ENCODE results near the gene BAD. TPM values are rescaled to one million over a fixed set of nuclear protein-coding genes. Genes with fewer than 3 reads are reported as not detected.

The BAD gene
- 100 to 1,000 TPM in 3 of 4 donors, 10 to 100 TPM in 1; 93.9 to 154 (median 139) TPM for total RNA-seq

- Histone ChIP-seq H3K27ac (peak within 1 kb of the TSS; percentile 95 to 99 (median 97)), H3K9me3 (no peaks in the 10 kb centered on the region), H3K36me3 (peaks cover 0 to 3% (median 0%) of the 10 kb centered on the region in 4 donors), H3K4me3 (peak within 1 kb of the TSS; percentile 72 to 85 (median 78)), H3K4me1 (peaks cover 22 to 32% (median 26%) of the 10 kb centered on the region in 4 donors), H3K27me3 (no peaks in the 10 kb centered on the region)
- intact Hi-C loops (cut with DNase I; ENCODE audit: low total_unique reads): no loop called here
- no peak for TF ChIP-seq EP300 (IDR thresholded peaks at IDR 0.05; ENCODE audit: low read depth)
- peak; percentile 82 to 87 (median 85) for TF ChIP-seq POLR2AphosphoS5 (IDR thresholded peaks at IDR 0.05)
- peak; percentile 85 for TF ChIP-seq POLR2A (IDR thresholded peaks at IDR 0.05)
- in situ Hi-C loops (cut with MboI; ENCODE audit: low pct_ligation_motif_present in 1 of 4, low pct_unique_long_range_greater_than_20kb in 1 of 4, low sequenced_read_pairs in 3 of 4): no loop called here
- DNase-seq: peak; percentile 97
- 4% methylated on average over 37 of the region's 44 CpGs; no CpG with 5 or more reads in 1 of the 2 donors for WGBS, 2 donors (ENCODE audit: low coverage in 1 of 2)
These were observed at the start of gene BAD for GRCh38 chr11:64284048-64284961. TSS of gene BAD (minus strand) at chr11:64284665. CDS start at chr11:64284368, 297 bp downstream.

- Histone ChIP-seq H3K4me1 (peaks cover 10 to 51% (median 33%) of the 10 kb centered on the region in 4 donors), H3K4me3 (no peak overlapping the region), H3K27me3 (no peaks in the 10 kb centered on the region), H3K27ac (no peak overlapping the region), H3K36me3 (no peaks in the 10 kb centered on the region), H3K9me3 (no peaks in the 10 kb centered on the region)
- 33 to 88% methylated on average over 2 to 8 of the region's 8 CpGs for WGBS, 2 donors (ENCODE audit: low coverage in 1 of 2)
- no peak for TF ChIP-seq EP300 (IDR thresholded peaks at IDR 0.05; ENCODE audit: low read depth)
- no peak for TF ChIP-seq CTCF (IDR thresholded peaks at IDR 0.05)
- TF ChIP-seq POLR2AphosphoS5 (IDR thresholded peaks at IDR 0.05): no peak
- no peak for TF ChIP-seq POLR2A (IDR thresholded peaks at IDR 0.05)
- DNase-seq: no peak
- intact Hi-C loops (cut with DNase I; ENCODE audit: low total_unique reads): no loop called here
- in situ Hi-C loops (cut with MboI; ENCODE audit: low pct_ligation_motif_present in 1 of 4, low pct_unique_long_range_greater_than_20kb in 1 of 4, low sequenced_read_pairs in 3 of 4): no loop called here
These were observed 49.1 kb upstream of the BAD start for GRCh38 chr11:64333556-64333955.

GRCh38 chr11:64331569-64332371, 47.3 kb upstream of the BAD start:
- in situ Hi-C loops (cut with MboI; ENCODE audit: low pct_ligation_motif_present in 1 of 4, low pct_unique_long_range_greater_than_20kb in 1 of 4, low sequenced_read_pairs in 3 of 4): no loop called here
- Histone ChIP-seq H3K4me3 (no peak overlapping the region), H3K27ac (peak overlapping the region; percentile 54 to 83 (median 58)), H3K36me3 (no peaks in the 10 kb centered on the region), H3K4me1 (peaks cover 10 to 56% (median 42%) of the 10 kb centered on the region in 4 donors), H3K9me3 (no peaks in the 10 kb centered on the region), H3K27me3 (no peaks in the 10 kb centered on the region)
- 15% methylated on average over 18 of the region's 20 CpGs; no CpG with 5 or more reads in 1 of the 2 donors for WGBS, 2 donors (ENCODE audit: low coverage in 1 of 2)
- TF ChIP-seq CTCF (IDR thresholded peaks at IDR 0.05) (peak; percentile 41 to 86 (median 56)), EP300 (IDR thresholded peaks at IDR 0.05; ENCODE audit: low read depth) (no peak), POLR2AphosphoS5 (IDR thresholded peaks at IDR 0.05) (peak in 1 of 3 donors; percentile 2)
- intact Hi-C loops (cut with DNase I; ENCODE audit: low total_unique reads): no loop called here
- peak; percentile 92 for DNase-seq

- H3K36me3 ChIP-seq: no peaks in the 10 kb centered on the region
- H3K4me3 ChIP-seq: no peak overlapping the region
- peak overlapping the region; percentile 54 to 83 (median 58) for H3K27ac ChIP-seq
- intact Hi-C loops (cut with DNase I; ENCODE audit: low total_unique reads) (no loop called here), in situ Hi-C loops (cut with MboI; ENCODE audit: low pct_ligation_motif_present in 1 of 4, low pct_unique_long_range_greater_than_20kb in 1 of 4, low sequenced_read_pairs in 3 of 4) (no loop called here)
- H3K9me3 ChIP-seq: no peaks in the 10 kb centered on the region
- 84 to 92% methylated on average over 7 to 11 of the region's 11 CpGs for WGBS, 2 donors (ENCODE audit: low coverage in 1 of 2)
- no peak for TF ChIP-seq POLR2AphosphoS5 (IDR thresholded peaks at IDR 0.05)
- no peak for TF ChIP-seq POLR2A (IDR thresholded peaks at IDR 0.05)
- TF ChIP-seq EP300 (IDR thresholded peaks at IDR 0.05; ENCODE audit: low read depth): no peak
- no peak for TF ChIP-seq CTCF (IDR thresholded peaks at IDR 0.05)
- no peak for DNase-seq
- peaks cover 10 to 56% (median 42%) of the 10 kb centered on the region in 4 donors for H3K4me1 ChIP-seq
- H3K27me3 ChIP-seq: no peaks in the 10 kb centered on the region
These were observed 46.4 kb upstream of the BAD start for GRCh38 chr11:64330888-64331287.

Measured in transverse colon (tissue), 4 donors.